ENCODE data around the gene DENND5B.

DNA sequence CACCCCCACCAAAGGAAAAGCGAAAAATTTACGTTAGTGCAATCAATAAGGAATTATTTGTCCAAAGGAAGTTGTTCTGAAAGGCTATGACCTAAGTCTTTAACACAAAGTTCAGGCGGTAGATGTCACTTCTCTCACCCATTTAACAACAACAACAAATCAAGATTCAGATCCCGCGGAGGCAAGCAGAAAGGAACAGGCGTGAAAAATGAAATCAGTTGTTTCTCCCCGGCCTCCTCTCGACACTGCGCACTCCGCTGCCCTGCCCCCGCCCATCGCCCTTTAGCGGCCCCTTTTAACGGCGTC, 1.4 kb downstream of the DENND5B start:
- TF ChIP-seq, protein P1, sequence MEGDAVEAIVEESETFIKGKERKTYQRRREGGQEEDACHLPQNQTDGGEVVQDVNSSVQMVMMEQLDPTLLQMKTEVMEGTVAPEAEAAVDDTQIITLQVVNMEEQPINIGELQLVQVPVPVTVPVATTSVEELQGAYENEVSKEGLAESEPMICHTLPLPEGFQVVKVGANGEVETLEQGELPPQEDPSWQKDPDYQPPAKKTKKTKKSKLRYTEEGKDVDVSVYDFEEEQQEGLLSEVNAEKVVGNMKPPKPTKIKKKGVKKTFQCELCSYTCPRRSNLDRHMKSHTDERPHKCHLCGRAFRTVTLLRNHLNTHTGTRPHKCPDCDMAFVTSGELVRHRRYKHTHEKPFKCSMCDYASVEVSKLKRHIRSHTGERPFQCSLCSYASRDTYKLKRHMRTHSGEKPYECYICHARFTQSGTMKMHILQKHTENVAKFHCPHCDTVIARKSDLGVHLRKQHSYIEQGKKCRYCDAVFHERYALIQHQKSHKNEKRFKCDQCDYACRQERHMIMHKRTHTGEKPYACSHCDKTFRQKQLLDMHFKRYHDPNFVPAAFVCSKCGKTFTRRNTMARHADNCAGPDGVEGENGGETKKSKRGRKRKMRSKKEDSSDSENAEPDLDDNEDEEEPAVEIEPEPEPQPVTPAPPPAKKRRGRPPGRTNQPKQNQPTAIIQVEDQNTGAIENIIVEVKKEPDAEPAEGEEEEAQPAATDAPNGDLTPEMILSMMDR (IDR thresholded peaks at IDR 0.05): no peak
- no peak for TF ChIP-seq POLR2A (IDR thresholded peaks at IDR 0.05)

Measured in Peyer's patch (tissue), 4 donors.